HG02981 (cell line): ENCODE data around the gene PDIA2.
"Not testable (repeated sequence)": the region's sequence is repeated elsewhere in the genome, so short reads cannot be mapped to it uniquely, and the experiment has no call there.

Experiments
- ATAC-seq: cut with Tn5 transposase; IDR thresholded peaks from one replicate; pipeline ENCODE4 v1.9.1; 2021; ENCODE audit warnings: mild to moderate bottlenecking, moderate library complexity; ENCODE audit not compliant: unreplicated experiment

The PDIA2 gene, protein sequence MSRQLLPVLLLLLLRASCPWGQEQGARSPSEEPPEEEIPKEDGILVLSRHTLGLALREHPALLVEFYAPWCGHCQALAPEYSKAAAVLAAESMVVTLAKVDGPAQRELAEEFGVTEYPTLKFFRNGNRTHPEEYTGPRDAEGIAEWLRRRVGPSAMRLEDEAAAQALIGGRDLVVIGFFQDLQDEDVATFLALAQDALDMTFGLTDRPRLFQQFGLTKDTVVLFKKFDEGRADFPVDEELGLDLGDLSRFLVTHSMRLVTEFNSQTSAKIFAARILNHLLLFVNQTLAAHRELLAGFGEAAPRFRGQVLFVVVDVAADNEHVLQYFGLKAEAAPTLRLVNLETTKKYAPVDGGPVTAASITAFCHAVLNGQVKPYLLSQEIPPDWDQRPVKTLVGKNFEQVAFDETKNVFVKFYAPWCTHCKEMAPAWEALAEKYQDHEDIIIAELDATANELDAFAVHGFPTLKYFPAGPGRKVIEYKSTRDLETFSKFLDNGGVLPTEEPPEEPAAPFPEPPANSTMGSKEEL

DNA sequence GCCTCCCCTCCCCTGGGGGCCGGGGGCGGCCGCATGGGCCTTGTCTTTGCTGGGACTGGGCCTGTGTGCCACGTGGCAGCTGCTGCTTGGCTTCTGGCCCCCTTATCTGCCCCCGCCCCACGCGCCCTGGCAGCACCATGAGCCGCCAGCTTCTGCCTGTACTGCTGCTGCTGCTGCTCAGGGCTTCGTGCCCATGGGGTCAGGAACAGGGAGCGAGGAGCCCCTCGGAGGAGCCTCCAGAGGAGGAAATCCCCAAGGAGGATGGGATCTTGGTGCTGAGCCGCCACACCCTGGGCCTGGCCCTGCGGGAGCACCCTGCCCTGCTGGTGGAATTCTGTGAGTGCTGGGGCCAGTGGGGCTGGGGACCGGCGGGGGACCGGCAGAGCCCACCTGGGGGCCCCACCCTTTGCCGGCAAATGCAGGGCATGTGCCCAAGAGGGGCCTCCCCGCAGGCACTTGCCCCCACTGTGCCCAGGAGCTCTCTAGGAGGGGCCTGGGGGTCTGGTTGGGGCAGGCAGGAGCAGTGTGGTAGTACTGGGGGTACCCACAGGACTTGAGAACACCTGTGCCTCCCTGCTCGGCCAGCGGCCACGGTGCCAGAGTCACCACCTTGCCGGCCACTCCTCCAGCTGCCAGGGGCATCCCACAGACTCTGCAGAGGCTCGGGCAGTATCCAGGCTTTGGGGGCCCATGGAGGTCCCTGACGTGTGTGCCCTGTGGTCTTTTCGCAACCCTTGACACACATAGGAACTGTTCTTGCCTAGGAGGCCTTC is at the start of gene PDIA2:
TSS of gene PDIA2 (plus strand) at position 132 of the 773 bp plus-strand sequence. CDS start at position 138, 6 bp downstream.
- no peak for ATAC-seq

DNA sequence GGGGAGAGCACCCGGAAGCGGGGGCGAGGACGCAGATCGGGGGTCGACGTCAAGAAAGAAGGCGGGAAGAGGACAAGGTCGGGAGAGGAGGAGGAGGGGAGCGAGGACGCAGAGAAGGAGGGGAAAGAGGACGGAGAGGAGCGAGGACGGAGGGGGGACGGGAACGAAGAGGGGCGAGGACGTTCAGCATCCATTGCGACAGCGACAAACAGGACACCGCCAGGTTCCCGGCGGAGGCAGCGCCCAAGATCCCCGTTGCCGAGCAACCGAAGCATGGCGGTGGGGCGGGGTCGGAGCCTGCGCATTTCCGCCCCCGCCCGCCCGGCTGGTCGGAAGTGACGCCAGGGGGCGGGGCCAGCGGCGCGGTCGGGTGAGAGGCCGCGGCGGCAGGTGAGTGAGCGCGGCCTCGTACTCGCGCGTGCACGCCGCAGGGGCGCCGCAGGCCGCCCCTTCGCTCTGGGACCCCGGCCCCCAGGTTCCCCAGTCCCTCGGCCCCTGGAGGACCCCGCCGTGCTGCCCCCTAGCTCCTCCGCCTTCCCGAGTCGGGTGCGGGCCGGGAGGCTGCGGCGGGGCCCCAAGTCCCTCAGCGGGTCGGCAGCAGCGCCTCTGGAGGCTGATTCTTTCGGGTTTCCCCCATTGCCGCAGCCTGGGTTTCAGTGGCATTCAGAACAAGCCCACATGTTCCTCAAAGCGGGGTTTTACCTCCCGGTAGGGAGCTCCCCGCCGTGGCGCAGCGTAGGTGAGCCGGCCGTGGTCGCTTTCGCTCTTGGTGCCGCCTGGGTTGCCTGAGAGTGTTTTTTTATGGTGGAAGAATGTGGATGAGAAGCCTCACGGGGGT is 48.3 kb upstream of the PDIA2 start, which contains the start of gene FAM234A:
TSS of gene FAM234A (plus strand) at position 354 of the 838 bp plus-strand sequence. CDS start 19,593 bp downstream, outside the sequence.
- peak; percentile 78 for ATAC-seq

DNA sequence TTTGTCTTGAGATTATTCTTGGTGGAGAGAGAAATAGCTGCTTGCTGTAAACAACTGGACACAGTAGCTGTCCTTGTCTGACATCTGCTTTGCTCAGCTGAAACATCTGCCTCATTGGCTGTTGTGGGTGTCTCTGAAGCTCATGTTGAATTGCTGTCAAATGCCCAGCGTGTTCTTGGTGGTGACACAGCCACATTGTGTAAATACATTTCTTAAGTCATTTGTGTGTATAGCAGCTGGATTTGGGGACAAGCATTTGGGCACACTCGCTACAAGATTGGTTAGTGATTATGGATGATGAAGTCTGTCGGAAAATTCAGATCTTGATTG is 43.1 kb upstream of the PDIA2 start:
- ATAC-seq = no peak

DNA sequence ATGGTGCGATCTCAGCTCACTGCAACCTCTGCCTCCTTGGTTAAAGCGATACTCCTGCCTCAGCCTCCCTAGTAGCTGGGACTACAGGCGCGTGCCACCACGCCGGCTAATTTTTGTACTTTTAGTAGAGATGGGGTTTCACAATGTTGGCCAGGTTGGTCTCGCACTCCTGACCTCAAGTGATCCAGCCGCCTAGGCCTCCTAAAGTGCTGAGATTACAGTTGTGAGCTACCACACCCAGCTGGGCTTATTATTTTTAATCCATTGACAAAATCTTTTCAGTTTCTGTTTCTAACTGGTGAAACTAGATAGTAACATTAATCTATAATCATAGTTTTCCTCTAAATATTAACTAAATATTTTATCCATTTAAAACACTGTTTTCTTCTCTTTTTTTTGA is 42.4 kb upstream of the PDIA2 start:
- ATAC-seq = no peak

DNA sequence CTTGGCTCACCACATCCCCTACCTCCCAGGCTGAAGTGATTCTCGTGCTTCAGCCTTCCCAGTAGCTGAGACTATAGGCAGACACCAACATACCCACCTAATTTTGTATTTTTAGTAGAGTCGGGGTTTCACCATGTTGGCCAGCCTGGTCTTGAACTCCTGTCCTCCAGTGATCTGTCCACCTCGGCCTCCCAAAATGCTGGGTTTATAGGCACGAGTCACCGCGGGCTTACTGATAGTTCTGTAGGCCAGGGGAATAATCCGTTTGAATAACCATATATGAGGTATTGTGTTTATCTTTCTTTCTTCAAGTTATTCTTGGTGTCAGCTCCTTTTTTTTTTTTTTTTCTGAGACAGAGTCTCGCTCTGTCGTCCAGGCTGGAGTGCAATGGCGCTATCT is 40.7 kb upstream of the PDIA2 start:
- ATAC-seq = no peak

DNA sequence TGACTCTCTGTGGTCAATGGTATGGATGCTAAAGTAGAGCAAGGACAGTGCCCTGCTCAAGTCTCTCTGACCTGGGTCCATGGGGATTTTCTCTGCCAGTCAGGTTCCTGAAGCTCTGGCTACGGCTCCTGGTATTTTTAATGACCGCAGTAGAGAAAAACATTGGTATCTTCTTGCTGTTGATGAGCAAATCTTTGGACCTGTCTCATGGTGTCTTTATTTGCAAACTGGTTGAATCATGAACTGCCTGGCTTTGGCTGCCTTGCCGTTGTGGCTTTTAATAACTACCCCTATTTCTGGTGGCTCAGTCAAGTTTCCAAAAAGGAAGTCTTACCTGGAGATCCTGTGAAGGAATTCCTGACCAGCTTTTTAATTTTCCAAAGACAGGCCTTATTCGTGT is 39.6 kb upstream of the PDIA2 start:
- ATAC-seq = no peak

DNA sequence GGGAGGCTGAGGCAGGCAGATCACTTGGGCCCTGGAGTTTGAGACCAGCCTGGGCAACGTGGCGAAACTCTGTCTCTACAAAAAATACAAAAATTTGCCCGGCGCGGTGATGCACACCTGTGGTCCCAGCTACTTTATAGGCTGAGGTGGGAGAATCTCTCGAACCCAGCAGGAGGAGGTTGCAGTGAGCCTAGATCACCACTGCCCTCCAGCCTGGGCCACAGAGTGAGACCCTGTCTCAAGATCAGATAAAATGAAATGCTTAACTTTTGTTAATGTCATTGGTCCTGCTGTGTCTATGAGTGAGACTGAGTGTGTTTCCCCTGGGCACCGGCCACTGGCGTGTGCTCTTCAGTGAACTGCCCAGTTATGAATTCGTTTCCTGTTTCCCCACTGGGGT is 37.9 kb upstream of the PDIA2 start:
- no peak for ATAC-seq

DNA sequence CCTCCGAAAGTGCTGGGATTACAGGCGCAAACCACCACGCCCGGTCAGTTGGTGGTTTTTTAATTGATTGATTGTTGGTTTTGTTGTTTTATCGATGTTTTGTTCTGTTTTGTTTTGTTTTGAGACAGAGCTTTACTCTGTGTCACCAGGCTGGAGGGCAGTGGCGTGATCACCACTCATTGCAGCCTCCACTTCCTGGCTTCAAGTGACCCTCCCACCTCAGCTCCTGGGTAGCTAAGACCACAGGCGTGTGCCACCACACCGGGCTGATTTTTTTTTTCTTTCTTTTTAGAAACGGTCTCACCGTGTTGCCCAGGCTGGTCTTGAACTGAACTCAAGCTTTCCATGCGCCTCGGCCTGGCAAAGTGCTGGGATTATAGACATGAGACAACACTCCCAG is 35.9 kb upstream of the PDIA2 start:
- no peak for ATAC-seq

DNA sequence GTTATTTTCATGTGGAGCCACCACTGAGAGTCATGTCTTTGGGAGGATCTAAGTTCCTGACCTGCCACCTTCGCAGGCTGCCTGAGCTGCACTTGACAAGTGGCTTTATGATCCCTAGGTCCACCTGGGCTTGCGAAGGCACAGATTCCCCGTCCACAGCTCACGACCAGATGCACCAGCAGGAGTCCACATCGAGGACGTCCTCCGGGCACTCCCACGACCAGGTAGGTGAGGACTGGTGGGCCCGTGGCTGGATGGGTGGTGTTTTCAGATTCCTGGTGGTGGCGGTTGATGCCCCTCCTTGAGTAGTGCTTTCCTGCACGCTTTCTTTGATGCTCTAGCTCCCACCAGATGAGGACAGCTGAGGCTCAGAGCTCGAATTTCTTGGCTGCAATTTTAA is 33.5 kb upstream of the PDIA2 start:
- no peak for ATAC-seq

DNA sequence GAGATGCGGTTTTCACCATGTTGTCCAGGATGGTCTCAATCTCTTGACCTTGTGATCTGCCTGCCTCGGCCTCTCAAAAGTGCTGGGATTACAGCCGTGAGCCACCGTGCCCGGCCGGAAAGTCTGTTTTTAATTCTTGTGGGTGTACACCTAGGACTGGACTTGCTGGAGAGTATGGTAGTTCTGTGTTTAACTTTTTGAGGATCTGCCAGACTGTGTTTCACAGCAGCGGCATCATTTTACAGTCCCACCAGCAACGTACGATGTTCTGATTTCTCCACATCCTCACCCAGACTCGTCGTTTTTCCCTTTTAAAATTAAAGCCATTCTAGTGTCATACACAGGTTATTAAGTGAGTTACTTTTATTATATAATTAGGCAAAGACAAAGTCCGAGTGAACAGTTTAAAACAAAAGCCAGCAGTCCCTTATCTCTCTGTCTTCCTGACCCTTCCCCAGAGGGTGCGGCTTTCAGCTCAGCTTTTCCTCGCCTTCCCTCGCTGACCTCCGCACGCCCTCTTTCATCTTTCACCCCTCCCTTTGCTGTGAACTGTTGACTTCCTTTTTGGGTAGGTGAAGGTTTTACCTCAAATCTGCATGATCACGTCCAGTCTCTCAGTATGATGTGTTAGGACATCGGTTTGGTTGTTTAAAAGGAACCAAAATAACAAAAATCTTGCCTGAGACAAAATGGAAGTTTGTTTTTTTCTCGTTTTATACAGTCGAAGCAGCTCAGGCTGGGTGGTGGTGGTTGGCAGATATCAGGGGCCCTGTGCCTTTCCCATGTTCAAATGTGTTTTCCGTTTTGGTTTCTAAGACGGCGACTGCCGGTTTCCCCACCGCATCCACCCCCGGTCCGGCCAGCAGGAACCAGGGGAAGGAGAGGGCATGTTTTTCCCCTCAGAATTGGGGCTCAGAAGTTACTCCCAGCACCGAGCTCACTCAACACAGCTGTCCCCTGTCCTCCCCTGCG is 30.3 kb upstream of the PDIA2 start:
- no peak for ATAC-seq

DNA sequence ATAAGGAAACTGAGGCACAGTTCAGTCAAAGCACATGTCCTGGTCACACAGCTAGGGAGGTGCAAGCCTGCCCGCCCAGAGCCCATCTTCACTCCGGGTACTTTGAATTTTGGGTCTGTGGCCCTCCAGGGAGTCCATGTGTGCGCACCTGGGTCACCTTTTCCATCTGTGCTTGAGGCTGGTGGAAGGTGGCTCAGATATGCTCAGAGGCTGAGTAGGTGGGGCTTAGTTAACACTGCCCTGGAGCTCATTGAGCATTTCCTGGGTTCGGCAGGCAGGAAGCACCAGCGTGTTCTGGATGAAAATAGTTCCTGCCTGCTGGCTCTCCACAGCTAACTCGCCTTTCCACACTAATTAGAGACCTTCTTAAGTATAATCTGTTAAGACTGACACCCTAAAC is 29.1 kb upstream of the PDIA2 start:
- no peak for ATAC-seq

DNA sequence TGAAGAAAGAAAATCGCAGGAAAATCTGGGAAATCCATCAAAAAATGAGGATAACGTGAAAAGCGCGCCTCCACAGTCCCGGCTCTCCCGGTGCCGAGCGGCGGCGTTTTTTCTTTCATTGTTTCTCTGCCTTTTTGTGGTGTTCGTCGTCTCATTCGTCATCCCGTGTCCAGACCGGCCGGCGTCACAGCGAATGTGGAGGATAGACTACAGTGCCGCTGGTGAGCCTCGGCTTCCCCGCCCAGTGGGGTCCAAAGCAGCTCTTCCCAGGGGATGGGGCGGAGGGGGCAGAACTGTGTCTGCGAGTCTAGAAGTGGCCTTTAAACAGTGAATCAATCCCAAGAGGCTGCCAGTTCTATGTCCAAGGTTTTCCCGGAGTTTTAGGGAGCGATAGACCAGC is 28.5 kb upstream of the PDIA2 start:
- ATAC-seq = no peak

DNA sequence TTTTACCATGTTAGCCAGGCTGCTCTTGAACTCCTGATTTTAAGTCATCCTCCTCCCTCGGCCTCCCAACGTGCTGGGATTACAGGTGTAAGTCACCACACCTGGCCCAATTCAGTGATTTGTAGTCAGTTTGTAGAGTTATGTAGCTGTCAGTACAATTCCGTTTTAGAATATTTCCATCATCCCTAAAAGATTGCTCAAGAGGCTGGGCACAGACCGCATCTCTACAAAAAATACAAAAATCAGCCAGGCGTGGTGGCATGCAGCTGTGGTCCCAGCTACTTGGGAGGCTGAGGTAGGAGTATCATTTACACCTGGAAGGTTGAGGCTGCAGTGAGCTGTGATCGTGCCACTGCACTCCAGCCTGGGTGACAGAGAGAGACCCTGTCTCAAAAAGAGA is 27.8 kb upstream of the PDIA2 start:
- ATAC-seq = no peak

DNA sequence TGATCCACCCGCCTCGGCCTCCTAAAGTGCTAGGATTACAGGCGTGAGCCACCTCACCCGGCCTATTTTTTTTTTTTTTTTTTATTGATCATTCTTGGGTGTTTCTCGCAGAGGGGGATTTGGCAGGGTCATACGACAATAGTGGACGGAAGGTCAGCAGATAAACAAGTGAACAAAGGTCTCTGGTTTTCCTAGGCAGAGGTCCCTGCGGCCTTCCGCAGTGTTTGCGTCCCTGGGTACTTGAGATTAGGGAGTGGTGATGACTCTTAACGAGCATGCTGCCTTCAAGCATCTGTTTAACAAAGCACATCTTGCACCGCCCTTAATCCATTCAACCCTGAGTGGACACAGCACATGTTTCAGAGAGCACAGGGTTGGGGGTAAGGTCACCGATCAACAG is 24.9 kb upstream of the PDIA2 start:
- not testable (repeated sequence) for ATAC-seq

DNA sequence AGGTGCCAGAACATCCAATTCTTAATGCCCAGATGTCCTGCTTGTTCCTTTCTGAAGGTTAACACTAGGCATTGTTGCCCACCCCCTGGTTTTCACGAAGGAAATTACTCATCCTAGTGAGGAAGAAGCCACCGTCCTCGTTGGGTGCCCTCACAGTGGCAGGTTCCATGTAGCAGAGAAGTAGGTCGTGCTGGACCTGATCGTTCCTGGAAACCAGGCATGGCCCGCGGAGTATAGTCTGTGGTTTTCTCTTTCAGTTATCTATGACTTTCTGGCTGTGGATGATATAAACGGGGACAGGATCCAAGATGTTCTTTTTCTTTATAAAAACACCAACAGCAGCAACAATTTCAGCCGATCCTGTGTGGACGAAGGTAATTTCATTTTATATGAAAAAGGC is 23.7 kb upstream of the PDIA2 start:
- no peak for ATAC-seq

DNA sequence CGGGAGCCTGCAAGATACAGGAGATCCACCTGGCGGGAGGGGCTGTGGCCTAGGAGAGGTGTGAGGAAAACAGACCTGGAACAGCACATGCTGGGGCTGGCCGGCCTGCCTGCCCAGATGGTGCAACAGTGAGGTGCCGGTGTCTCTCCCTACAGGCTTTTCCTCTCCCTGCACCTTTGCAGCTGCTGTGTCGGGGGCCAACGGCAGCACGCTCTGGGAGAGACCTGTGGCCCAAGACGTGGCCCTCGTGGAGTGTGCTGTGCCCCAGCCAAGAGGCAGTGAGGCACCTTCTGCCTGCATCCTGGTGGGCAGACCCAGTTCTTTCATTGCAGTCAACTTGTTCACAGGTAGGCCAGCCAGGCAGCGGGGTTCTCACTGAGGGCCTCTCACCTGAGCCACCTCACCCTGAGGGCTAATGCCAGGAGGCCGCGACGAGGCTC is 23.1 kb upstream of the PDIA2 start:
- ATAC-seq = no peak

DNA sequence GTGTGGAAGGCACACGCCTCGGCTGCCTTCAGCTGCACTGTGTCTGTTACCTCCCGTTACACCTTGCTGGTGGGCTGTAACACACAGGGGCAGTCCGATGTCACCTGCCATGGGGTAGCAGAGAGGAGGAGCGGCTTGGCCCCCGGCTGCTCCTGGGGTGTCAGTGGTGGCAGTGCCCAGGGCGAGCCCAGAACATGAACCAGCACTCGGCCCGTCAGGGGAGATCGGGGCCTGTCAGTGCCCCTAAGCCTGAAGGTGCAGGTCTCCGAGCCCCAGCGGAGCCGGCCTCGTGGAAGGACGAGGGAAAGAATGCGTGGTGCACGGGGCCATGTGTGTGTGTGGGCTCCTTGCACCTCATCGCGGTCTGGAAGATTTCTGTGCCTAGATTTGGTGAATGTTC is 22.6 kb upstream of the PDIA2 start:
- ATAC-seq = no peak

DNA sequence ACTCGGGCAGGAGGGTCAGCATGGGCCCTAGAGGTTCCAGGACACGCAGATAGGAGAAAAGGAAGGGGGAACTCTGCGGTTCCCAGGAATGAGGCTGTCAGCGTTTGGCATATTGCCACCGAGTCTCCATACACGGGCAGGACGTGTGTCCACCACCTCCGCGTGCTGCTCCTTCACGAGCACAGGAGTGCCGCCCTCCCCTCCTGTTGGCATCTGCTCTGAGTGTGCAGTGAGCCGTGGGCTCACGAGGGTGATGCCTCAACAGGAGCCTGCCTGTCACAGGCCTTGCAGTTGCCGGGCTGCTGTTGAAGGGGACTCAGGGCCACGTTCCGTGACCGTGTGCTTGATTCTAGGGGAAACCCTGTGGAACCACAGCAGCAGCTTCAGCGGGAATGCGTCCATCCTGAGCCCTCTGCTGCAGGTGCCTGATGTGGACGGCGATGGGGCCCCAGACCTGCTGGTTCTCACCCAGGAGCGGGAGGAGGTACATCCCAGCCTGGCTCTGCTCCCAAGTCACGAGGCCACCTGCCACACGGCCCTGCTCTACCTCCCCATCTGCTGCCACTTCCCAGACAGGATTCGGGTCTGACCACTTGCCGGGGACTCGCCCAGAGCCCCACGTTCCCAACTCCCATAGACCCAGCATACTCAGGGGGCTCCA is 21.8 kb upstream of the PDIA2 start:
- no peak for ATAC-seq

DNA sequence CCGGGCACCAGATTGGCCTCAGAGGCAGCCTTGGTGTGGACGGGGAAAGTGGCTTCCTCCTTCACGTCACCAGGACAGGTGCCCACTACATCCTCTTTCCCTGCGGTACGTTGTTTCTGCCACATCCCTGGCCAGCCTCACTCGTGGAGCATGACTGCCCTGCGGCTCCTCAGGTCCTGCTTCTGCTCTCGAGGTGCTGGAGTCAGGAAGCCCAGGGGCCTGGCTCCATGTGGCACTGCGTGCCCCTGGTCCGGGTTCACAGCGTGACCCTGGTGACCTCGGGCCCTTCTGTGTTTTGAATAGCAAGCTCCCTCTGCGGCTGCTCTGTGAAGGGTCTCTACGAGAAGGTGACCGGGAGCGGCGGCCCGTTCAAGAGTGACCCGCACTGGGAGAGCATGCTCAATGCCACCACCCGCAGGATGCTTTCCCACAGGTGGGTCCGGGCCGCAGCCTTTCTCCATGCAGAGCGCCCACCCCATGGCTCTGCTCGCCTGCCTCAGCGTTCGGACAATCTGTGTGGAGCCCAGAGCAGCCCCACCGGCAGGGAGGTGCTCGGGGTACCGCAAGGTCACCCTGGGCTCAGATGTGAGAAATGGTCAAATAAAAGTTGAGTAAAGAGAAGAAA is 20.7 kb upstream of the PDIA2 start:
- ATAC-seq = no peak
